ENCODE results near the gene MAGI3. TPM values are rescaled to one million over a fixed set of nuclear protein-coding genes. Genes with fewer than 3 reads are reported as not detected.

MAGI3 gene
- total and polyA plus RNA-seq, 2 donors (not counting 1 experiment from before 2014, with no cell fraction given), result 0.30 to 0.67 TPM

- H3K27ac ChIP-seq (ENCODE audit: low read length in 2 of 2), result no peak overlapping the region
- no CpG with 5 or more reads among the region's 3 CpGs for WGBS (ENCODE audit: insufficient coverage)
Observed at GRCh38 chr1:113545210-113545609, 154.9 kb downstream of the MAGI3 start.

GRCh38 chr1:113545626-113546025, 155.3 kb downstream of the MAGI3 start:
- H3K27me3 ChIP-seq (replicated peaks in 1 of 4; ENCODE audit: control extremely low read depth in 1 of 4, control insufficient read depth in 3 of 4, insufficient read depth in 4 of 4, low read length in 3 of 4), result no peaks in the 10 kb centered on the region
- H3K9me3 Mint-ChIP-seq (ENCODE audit: insufficient read depth), result no peaks in the 10 kb centered on the region
- no peaks in the 10 kb centered on the region for H4K20me1 ChIP-seq (ENCODE audit: control insufficient read depth, insufficient read depth, low read length, poor library complexity, severe bottlenecking)
- ATAC-seq (ENCODE audit: low read depth) (no peak), DNase-seq (no peak)
- H3K4me3 ChIP-seq (ENCODE audit: control extremely low read depth in 1 of 5, extremely low read depth in 1 of 5, insufficient read depth in 1 of 5, low read depth in 2 of 5, low read length in 4 of 5), result no peak overlapping the region
- H3K27me3 Mint-ChIP-seq, result peaks cover 4% of the 10 kb centered on the region
- ChIA-PET POLR2A (no interaction called here), CTCF (interaction anchor here (0.7 kb wide), 1 partner anchor 10 kb away, joined by 3 read pairs; no protein-coding TSS in a partner anchor)
- H3K9ac ChIP-seq (ENCODE audit: low read length), result no peak overlapping the region
- no peak overlapping the region for H3K4me2 ChIP-seq (replicated peaks; ENCODE audit: low read depth, low read length, poor library complexity, severe bottlenecking)
- H3K4me1 ChIP-seq (ENCODE audit: control insufficient read depth in 2 of 2, insufficient read depth in 2 of 2, low read length in 2 of 2), result no peaks in the 10 kb centered on the region
- no peak overlapping the region for H3K27ac ChIP-seq (ENCODE audit: low read length in 2 of 2)
- WGBS (ENCODE audit: insufficient coverage), result no CpG with 5 or more reads among the region's 2 CpGs
- H3K4me3 Mint-ChIP-seq, result no peak overlapping the region
- no peak overlapping the region for H2AFZ ChIP-seq (ENCODE audit: insufficient read depth, low read depth, low read length, poor library complexity, severe bottlenecking)
- no peak overlapping the region for H3K27ac Mint-ChIP-seq
- no peaks in the 10 kb centered on the region for H3K79me2 ChIP-seq (ENCODE audit: control insufficient read depth, insufficient read depth, low read length)
- H3K9me3 ChIP-seq (ENCODE audit: control extremely low read depth in 1 of 3, control insufficient read depth in 2 of 3, insufficient read depth in 1 of 3, low read length in 2 of 3), result no peaks in the 10 kb centered on the region
- H3K36me3 ChIP-seq (replicated peaks in 1 of 2; ENCODE audit: control extremely low read depth in 1 of 2, control insufficient read depth in 1 of 2, extremely low read depth in 1 of 2, insufficient read depth in 2 of 2, low read length in 1 of 2), result no peaks in the 10 kb centered on the region
- TF ChIP-seq CTCF (IDR thresholded peaks at IDR 0.05) (no peak), EZH2 (IDR thresholded peaks at IDR 0.05; ENCODE audit: borderline replicate concordance, insufficient read depth, low read depth, low read length, poor library complexity, severe bottlenecking) (no peak)
- H3K4me1 Mint-ChIP-seq, result no peaks in the 10 kb centered on the region
- intact Hi-C loops (cut with micrococcal nuclease), result no loop called here

More at GRCh38 chr1:113545210-113545609, 154.9 kb downstream of the MAGI3 start:
- intact Hi-C loops (cut with micrococcal nuclease), result no loop called here
- Mint-ChIP-seq H3K27ac (no peak overlapping the region), H3K4me3 (no peak overlapping the region), H3K9me3 (ENCODE audit: insufficient read depth) (no peaks in the 10 kb centered on the region), H3K4me1 (no peaks in the 10 kb centered on the region), H3K27me3 (peaks cover 4% of the 10 kb centered on the region)
- CTCF ChIA-PET, result no interaction called here
- Histone ChIP-seq H2AFZ (ENCODE audit: insufficient read depth, low read depth, low read length, poor library complexity, severe bottlenecking) (no peak overlapping the region), H3K4me1 (ENCODE audit: control insufficient read depth in 2 of 2, insufficient read depth in 2 of 2, low read length in 2 of 2) (no peaks in the 10 kb centered on the region), H3K4me3 (ENCODE audit: control extremely low read depth in 1 of 5, extremely low read depth in 1 of 5, insufficient read depth in 1 of 5, low read depth in 2 of 5, low read length in 4 of 5) (no peak overlapping the region), H3K27me3 (replicated peaks in 1 of 4; ENCODE audit: control extremely low read depth in 1 of 4, control insufficient read depth in 3 of 4, insufficient read depth in 4 of 4, low read length in 3 of 4) (no peaks in the 10 kb centered on the region), H3K9me3 (ENCODE audit: control extremely low read depth in 1 of 3, control insufficient read depth in 2 of 3, insufficient read depth in 1 of 3, low read length in 2 of 3) (no peaks in the 10 kb centered on the region), H3K9ac (ENCODE audit: low read length) (no peak overlapping the region), H4K20me1 (ENCODE audit: control insufficient read depth, insufficient read depth, low read length, poor library complexity, severe bottlenecking) (no peaks in the 10 kb centered on the region), H3K4me2 (replicated peaks; ENCODE audit: low read depth, low read length, poor library complexity, severe bottlenecking) (no peak overlapping the region), H3K36me3 (replicated peaks in 1 of 2; ENCODE audit: control extremely low read depth in 1 of 2, control insufficient read depth in 1 of 2, extremely low read depth in 1 of 2, insufficient read depth in 2 of 2, low read length in 1 of 2) (no peaks in the 10 kb centered on the region), H3K79me2 (ENCODE audit: control insufficient read depth, insufficient read depth, low read length) (no peaks in the 10 kb centered on the region)
- DNase-seq, result no peak
- ATAC-seq (ENCODE audit: low read depth), result no peak
- POLR2A ChIA-PET, result no interaction called here
- TF ChIP-seq CTCF (IDR thresholded peaks at IDR 0.05) (no peak), EZH2 (IDR thresholded peaks at IDR 0.05; ENCODE audit: borderline replicate concordance, insufficient read depth, low read depth, low read length, poor library complexity, severe bottlenecking) (no peak)

Data from B cell (primary cell).